Activated CD4-positive, CD25-positive, alpha-beta regulatory T cell treated with anti-CD3 and anti-CD28 coated beads, Interleukin-2, amount 50 U/mL, for 24 hours (primary cell): ENCODE results near the gene NPY2R.

Source experiments
- ATAC-seq, 2 donors: fragments of 150-1000 bp; cut with Tn5 transposase; one replicate each; pipeline ENCODE4 v1.10.0; 2021; ENCODE audit warnings: mild to moderate bottlenecking in 1 of 2, moderate library complexity in 1 of 2

NPY2R gene

GRCh38 chr4:155208258-155209054 lies at the start of gene NPY2R:
NPY2R (plus strand) TSS chr4:155208636; CDS start chr4:155213940, 5,304 bp downstream.
- no peak for ATAC-seq

GRCh38 chr4:155161357-155161756 lies 47.1 kb upstream of the NPY2R start:
- no peak for ATAC-seq

GRCh38 chr4:155164718-155165117 lies 43.7 kb upstream of the NPY2R start:
- ATAC-seq = no peak

- no peak for ATAC-seq
Measured at GRCh38 chr4:155170569-155170968, 37.9 kb upstream of the NPY2R start.

GRCh38 chr4:155173371-155173770 lies 35.1 kb upstream of the NPY2R start:
- no peak for ATAC-seq

- ATAC-seq = no peak
Measured at GRCh38 chr4:155174668-155175067, 33.8 kb upstream of the NPY2R start.

- no peak for ATAC-seq
Measured at GRCh38 chr4:155179216-155179615, 29.2 kb upstream of the NPY2R start.

GRCh38 chr4:155186972-155187371 lies 21.5 kb upstream of the NPY2R start:
- no peak for ATAC-seq

GRCh38 chr4:155187989-155188388 lies 20.4 kb upstream of the NPY2R start:
- ATAC-seq = no peak

GRCh38 chr4:155190099-155190498 lies 18.3 kb upstream of the NPY2R start:
- ATAC-seq = no peak

GRCh38 chr4:155197757-155198156 lies 10.7 kb upstream of the NPY2R start:
- no peak for ATAC-seq

- ATAC-seq = no peak
Measured at GRCh38 chr4:155207534-155208257, 740 bp upstream of the NPY2R start.

- ATAC-seq = no peak
Measured at GRCh38 chr4:155220025-155220424, 11.6 kb downstream of the NPY2R start.

GRCh38 chr4:155227131-155227530 lies 18.7 kb downstream of the NPY2R start:
- ATAC-seq = no peak

GRCh38 chr4:155228713-155229112 lies 20.3 kb downstream of the NPY2R start:
- no peak for ATAC-seq

GRCh38 chr4:155232432-155232831 lies 24.0 kb downstream of the NPY2R start:
- ATAC-seq = no peak

- no peak for ATAC-seq
Measured at GRCh38 chr4:155234206-155234605, 25.8 kb downstream of the NPY2R start.

GRCh38 chr4:155237567-155237966 lies 29.1 kb downstream of the NPY2R start:
- ATAC-seq = no peak

- ATAC-seq = no peak
Measured at GRCh38 chr4:155241225-155241624, 32.8 kb downstream of the NPY2R start.

- no peak for ATAC-seq
Measured at GRCh38 chr4:155241664-155242063, 33.2 kb downstream of the NPY2R start.

- no peak for ATAC-seq
Measured at GRCh38 chr4:155245105-155245504, 36.7 kb downstream of the NPY2R start.

GRCh38 chr4:155248002-155248896 lies 39.8 kb downstream of the NPY2R start:
- no peak for ATAC-seq

GRCh38 chr4:155249016-155249566 lies 40.7 kb downstream of the NPY2R start:
- no peak for ATAC-seq
